DND-41 (cell line): Measurements from ENCODE around the gene SPDEF.

Experiments
- CTCF ChIP-seq: IDR thresholded peaks from 2 replicates; pipeline ENCODE4 v1.5.1; 2012; ENCODE audit warnings: borderline replicate concordance, low read length, moderate library complexity, mild to moderate bottlenecking; ENCODE audit not compliant: poor library complexity, severe bottlenecking; ENCODE audit errors: extremely low read depth
- EZH2 ChIP-seq: IDR thresholded peaks from 3 replicates; pipeline ENCODE4 v1.6.1; 2012; ENCODE audit warnings: borderline replicate concordance, low read depth, mild to moderate bottlenecking, moderate library complexity, low read length, inconsistent platforms; ENCODE audit not compliant: severe bottlenecking

GRCh38 chr6:34553146-34553545, 3.0 kb downstream of the SPDEF start:
- TF ChIP-seq CTCF (no peak), EZH2 (no peak)
